ENCODE results near the gene TMPRSS11F.
"Not testable (repeated sequence)": the region's sequence is repeated elsewhere in the genome, so short reads cannot be mapped to it uniquely, and the experiment has no call there.

Gene TMPRSS11F

DNA sequence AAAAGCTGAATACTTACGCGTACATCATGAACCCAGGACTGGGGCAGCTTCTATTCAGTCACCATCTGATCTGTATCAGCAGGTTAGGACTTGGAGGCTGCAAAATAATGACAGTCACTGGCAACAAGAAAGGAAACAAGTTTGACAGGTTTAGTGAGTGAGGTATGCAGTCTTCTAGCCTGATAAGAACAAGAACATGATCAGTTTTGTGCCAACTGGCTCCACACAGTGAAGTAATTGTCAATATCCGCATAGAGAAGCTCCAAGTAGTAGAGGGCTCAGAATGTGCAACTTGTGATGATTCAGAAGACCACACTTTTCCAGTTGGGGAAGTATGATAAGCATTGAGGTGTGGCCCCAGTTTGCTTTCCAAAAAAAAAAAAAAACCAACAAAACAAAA, at the start of gene TMPRSS11F:
Gene TMPRSS11F (minus strand): TSS at position 77 of the 400 bp plus-strand sequence. CDS start 49 bp downstream, at position 28.
- no peak for DNase-seq

DNA sequence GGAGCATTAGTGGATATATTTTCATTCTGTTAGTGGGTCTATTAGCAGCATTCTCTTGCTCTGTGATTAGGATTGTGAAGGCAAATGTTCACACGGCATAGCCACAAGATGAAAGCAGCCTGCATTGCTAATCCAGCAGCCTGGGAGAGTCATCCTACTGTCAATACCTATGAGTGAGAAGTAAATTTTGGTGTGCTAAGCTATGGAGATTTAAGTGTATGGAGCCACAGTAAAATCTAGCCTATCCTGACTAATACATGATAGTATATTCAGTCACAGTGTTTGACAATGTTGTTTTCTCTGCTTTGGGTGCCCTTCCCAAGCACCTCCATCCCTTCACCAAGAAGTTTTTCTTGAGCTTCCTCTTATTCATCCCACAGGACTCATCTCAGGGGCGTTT, 47.2 kb upstream of the TMPRSS11F start:
- no peak for DNase-seq

DNA sequence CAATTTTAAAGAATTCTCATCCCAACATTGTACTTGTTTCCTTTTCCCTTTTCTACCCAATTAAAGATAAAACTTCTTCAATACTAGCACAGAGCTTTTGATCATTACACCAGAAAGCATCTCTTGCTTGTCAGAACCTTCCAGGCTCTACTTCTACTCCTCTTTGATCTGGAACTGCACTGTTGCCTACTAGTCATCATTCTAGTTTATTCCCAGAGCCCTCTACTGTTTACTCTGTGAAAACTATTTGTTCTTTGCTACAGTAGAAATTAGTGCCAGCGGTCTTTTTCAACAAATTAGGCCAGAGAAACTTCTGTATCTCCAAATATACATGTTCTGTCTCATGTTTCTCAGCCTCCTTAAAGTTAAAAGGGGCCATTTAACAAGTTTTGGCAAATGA, 46.8 kb upstream of the TMPRSS11F start:
- no peak for DNase-seq

DNA sequence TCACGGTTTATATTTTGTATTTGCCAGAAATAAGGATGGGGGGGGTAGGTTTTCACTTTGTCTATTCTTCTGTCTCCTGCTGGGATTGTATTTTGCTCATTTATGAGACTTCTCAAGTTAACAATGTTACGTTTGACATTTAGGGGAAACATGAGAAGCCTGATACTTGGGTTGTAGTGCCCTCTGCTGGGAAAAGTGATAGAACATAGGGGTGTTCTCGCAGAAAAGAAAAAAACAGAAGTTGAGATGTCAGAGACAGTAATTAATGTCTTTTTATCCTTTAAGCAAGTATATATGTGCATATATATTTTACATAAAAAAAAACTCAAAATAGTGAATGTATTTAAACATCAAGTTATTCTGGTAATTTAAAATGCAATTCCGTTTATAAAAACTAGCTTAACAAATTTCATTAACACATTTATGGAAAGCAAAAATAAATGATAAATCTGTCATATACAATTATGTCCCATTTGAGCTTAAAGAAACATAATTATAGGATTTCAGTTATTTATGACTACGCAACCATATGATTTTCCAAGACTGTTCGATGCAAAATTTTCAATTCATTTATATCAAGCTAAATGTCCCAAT, 46.0 kb upstream of the TMPRSS11F start:
- DNase-seq = no peak

DNA sequence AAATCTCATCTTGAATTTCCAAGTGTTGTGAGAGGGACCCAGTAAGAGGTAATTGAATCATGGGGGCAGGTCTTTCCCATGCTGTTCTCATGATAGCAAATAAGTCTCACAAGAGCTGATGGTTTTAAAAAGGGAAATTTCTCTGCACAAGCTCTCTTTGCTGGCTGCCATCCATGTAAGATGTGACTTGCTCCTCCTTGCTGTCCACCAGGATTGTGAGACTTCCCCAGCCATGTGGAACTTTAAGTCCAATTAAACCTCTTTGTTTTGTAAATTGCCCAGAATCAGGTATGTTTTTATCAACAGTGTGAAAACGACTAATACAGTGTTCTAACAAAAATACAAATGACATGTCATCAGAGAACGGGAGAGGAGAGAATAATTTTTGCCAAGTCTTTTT, 44.7 kb upstream of the TMPRSS11F start:
- not testable (repeated sequence) for DNase-seq

DNA sequence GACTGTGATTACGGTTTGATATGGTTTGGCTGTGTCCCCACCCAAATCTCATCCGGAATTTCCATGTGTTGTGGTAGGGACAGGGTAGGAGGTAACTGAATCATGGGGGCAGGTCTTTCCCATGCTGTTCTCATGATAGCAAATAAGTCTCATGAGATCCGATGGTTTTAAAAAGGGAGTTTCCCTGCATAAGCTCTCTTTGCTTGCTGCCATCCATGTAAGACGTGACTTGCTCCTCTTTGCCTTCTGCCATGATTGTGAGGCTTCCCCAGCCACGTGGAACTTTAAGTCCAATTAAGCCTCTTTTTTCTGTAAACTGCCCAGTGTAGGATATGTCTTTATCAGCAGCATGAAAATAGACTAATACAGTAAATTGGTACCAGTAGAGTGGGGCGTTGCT, 42.5 kb upstream of the TMPRSS11F start:
- DNase-seq = not testable (repeated sequence)

DNA sequence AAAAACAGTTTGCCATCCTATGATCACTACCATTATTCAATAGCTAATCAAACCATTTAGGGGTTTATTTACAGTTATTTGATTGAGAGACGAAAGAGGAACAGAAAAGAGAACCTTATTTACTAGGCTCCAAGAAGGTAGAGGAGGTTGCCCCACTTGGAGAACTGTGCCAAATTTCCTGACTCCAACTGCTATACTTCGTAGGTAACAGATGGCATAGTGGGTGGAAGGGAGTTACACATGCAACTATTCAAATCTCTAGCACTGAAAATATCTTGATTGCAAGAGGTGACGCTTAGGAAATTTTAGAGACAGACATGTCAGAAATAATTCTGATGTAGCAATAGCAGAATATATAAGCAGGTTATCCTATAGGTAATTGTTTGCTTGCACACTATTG, 38.0 kb upstream of the TMPRSS11F start:
- DNase-seq = no peak

DNA sequence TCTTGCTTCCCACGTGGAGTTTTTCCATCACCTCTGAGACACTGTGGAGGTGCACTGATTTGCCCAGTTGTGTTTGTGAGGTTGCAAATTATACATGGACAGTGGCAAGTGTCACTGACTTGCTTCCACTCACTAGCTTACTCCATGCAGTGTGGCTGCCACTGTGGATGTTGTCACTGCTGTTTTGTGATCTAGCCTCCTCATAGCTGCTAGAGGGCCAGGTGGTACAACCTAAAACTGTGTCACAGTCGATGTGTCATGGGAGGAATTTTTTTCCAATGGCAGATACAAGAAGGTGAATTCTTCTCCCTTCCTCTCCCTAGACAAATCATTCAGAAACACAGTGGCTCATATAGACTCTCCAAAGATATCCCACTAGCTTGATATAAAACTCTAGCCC, 37.5 kb upstream of the TMPRSS11F start:
- no peak for DNase-seq

DNA sequence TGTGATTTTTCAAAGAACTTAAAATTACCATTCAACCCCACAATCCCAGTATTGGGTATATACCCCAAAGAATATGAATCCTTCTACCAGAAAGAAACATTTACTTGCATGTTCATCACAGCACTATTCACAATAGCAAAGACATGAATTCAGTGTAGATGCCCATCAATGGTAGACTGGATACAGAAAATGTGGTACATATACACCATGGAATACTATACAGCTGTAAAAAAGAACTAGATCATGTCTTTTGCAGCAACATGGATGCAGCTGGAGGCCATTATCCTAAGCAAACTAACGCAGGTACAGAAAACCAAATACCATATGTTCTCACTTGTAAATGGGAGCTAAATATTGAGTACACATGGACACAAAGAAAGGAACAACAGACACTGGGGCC, 34.1 kb upstream of the TMPRSS11F start:
- DNase-seq = no peak

DNA sequence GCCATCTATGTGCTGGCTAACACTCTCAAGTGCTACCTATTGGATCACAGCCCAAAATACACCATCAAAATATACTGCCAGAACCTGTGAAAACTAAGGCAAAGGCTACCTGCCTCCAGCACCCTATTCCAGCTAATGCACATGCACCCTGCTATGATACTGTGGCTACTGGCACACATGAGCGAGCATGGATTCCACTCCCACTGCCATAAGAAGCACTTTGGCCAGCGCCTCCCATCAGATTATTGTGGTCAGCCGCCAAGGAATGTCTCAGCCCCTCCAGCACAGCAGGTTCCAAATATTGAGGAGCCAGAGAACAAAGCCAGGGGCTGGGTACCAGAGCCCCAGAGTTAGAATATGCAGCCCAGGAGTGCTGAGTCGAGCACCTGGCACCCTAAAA, 32.5 kb upstream of the TMPRSS11F start:
- no peak for DNase-seq

DNA sequence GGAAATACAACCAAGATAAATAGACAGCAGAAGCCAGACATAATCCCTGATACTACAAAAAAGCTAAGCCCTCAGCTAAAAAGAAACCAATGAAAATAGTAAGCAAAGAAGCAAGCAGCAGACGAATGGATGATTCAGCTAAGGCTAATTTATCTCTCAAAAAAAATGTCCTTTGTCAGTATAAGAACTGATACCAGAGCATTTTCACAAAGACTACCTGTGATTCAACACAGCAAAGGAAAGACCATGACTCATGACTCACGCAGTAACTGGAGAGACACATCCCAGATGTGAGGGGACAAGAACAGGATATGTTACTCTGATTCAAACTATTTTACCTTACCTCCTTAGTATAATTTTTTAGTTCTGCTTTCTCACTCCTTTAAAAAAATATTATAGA, 22.7 kb upstream of the TMPRSS11F start:
- DNase-seq = no peak

DNA sequence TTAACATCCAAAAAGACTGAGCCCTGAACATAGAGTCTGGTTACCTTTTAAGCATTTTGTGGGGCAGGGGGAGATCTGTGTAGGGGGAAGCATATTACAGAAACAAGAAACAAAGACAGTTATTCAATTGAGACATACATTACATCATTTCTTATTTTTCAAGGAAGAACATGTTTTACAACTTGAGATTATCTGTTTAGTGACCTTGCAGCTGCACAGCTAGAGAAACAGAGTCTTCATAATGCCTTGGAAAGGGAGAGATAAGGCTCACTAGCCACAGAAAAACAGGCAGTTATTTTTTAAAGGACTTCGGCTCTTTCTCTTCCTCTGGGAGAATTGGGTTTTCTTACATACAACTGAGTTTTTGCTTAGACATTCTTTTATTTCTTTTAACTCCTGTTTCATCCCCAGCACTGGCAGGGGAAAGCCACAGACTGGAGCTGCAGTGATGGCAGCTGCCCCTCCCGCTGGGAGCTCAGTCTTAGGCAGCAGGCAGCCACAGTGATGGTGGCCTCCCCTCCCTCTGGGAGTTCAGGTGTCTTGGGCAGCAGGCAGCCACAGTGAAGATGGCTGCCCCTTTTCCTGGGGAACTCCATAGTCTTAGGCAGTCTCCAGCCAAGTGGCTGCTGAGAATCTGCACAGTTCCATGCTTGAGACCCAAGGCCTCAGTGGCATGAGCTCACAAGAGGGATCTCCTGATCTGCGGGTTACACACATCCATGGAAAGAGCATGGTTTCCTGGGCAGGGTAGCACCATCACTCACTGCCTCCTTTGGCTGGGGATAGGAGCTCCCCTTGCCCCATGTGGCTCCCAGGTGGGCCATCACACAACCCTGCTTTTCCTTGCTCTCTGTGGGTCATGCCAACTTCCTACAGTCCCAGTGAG, 19.4 kb upstream of the TMPRSS11F start:
- no peak for DNase-seq

DNA sequence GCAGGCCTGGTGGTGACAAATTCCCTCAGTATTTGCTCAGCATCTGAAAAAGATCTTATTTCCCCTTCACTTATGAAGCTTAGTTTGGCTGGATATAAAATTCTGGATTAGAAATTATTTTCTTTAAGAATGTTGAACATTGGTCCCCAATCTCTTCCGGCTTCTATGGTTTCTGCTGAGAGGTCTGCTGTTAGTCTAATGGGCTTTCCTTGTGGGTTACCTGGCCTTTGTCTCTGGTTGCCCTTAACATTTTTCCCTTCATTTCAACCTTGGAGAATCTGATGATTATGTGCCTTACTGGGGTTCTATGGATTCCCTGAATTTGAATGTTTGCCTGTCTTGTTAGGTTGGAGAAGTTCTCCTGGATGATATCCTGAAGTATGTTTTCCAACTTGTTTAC, 17.4 kb upstream of the TMPRSS11F start:
- DNase-seq = no peak

DNA sequence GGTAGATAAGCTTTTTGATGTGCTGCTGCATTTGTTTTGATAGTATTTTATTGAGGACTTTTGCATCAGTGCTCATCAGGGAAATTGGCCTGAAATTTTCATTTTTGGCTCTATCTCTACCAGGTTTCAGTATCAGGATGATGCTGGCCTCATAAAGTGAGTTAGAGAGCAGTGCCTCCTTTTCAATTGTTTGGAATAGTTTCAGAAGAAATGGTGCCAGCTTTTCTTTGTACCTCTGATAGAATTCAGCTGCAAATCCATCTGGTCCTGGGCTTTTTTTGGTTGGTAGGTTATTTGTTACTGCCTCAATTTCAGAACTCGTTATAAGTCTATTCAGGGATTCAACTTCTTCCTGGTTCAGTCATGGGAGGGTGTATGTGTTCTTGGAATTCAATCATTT, 15.6 kb upstream of the TMPRSS11F start:
- no peak for DNase-seq

DNA sequence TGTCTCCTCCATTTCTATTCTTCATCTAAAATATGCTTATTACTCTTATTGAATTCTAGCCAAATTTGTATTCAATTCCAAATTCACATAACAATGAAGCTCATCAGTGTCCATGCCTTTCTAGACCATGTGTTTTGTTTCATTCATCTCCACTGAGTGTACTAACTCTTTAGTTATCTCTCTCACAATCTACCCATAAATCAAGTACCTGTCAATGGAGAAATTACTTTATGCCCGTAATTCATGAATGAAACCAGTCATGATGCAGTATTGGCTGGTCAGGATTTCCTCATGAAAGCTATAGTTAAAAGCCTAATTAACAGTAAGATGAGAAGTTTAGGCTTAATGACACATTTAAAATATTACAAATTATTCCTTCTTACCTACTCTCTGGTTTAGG, 12.2 kb upstream of the TMPRSS11F start:
- no peak for DNase-seq

DNA sequence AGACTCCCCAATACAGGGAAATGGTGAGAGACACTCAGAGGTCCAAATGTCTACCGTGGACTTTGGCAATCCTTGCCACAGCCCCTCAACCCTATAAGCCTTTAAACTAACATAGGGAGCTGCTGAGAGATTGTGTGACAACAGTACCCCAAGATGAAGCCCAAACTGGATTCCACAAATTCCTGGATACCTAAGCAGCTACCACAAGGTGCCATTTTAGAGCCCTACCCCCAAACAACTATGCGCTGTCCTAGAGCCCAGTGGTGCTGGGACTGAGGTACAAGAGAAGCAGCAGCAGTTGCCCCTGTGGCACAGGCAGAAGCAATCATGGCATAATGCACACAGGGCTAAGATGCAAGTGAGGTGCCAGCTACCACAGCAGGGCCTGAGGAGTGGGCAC, 2.7 kb upstream of the TMPRSS11F start:
- no peak for DNase-seq

DNA sequence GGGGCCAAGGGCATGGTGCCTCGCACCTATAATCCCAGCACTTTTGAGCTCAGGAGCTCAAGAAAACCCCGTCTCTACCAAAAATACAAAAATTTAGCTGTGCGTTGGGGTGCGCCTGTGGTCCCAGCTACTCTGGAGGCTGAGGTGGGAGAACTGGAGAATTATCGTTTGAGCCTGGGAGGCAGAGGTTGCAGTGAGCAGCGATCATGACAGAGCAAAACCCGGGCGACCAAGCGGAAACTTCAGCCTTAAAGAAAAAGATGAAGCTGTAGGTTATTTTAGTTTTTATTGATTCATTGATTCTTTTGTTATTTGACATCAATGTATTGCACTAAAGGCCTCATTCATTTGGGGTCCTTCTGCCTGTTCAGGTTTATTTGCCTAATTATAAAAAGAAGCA, 5.4 kb downstream of the TMPRSS11F start:
- no peak for DNase-seq

DNA sequence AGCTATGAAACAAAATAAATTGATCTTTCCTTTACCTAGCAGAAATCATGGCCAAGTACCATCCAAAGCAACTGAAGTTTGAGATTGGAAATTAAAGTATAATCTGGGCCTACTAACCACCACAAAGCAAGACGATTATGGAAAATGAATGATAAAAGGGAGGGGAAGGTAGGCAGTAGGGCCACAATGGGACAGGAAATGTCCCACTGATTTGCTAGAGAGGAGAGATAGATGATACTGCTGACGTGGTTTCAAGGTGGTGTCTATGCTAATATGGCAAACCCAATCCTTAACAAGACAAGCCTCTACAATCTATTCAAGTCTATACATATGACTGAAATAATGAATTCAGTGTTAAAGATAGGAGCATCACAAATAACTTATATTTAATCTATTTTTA, 6.1 kb downstream of the TMPRSS11F start:
- no peak for DNase-seq

DNA sequence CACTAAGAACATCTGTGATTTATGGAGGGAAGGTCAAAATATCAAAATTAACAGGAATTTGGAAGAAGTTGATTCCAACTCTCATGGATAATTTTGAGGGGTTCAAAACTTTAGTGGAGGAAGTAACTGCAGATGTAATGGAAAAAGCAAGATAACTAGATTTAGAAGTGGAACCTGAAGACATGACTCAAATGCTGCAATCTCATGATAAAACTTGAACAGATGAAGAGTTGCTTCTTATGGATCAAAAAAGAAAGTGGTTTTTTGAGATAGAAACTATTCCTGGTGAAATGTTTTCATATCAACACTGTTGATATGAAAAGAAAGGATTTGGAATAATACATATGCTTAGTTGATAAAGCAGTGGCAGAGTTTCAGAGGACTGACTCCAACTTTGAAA, 9.7 kb downstream of the TMPRSS11F start:
- DNase-seq = no peak

DNA sequence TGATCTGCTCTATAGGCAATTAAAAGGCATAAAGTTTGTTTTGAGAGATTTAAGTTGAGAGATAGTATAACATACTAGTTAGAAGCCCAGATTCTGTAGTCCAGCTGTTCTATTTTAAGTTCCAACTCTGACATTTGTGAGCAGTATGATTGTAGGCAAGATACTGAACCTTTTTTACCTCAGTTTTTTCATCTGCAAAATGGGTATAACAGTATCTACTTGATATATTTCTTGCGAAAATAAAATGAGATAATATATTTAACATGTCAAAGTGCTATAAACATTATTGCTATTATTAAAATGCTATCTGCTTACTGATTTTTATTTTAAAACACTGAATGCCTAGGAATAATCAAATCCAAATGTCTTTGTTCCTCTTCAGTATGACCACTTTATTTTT, 19.2 kb downstream of the TMPRSS11F start:
- no peak for DNase-seq

DNA sequence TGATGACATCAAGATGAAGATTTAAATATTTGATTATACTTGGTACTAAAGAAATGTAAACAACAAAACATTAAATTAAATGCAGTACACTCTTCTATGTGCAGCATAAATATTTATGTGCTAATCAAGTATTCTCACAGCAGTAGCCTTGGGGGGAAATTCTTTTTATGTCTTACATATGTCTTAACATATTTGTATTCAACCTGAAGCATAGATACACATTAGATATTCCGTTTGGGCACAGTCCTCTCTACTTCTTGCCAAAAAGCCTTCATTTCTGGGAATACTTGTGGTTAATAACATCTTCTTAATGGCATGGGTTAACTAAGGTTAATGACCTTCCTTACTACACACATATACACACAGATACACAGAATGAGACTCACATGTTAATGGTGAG, 19.8 kb downstream of the TMPRSS11F start:
- no peak for DNase-seq

DNA sequence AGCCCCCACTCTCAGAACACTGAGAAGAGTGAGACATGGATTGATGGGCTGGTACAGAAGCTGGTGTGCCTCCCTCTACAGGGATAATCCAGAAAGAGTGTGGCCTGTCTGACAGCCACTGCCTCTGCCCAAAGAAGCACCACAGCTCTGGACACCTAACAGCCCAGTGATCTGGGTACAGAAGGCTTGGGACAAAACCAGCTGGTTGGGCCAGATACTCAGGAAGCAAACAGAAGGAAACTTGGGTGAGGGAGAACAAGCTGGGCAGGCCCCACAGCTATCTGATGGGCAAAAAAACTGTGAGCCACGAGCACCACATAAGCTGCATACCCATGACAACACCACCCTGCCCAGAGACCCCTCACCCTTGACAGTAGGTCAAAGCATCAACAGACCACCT, 46.9 kb downstream of the TMPRSS11F start:
- DNase-seq = no peak

DNA sequence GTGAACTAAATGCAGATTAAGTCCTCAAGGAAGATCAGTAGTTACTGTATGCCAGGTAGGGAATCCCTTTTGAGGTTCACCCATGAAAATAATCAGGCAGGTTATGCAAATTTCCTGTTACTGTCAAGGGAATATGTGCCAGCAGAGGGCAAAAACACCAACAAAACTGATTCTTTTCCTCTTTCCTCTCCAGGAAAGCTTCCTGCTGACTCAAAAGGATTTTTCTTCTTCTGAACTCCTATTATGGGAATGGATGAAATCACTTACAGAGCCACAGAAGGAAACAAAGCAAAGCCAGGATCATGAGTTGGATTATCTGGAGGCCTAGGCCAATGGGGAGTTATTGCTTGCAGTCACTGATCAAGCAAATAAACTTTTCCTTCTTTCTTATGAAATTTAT, 49.7 kb downstream of the TMPRSS11F start:
- no peak for DNase-seq

DNA sequence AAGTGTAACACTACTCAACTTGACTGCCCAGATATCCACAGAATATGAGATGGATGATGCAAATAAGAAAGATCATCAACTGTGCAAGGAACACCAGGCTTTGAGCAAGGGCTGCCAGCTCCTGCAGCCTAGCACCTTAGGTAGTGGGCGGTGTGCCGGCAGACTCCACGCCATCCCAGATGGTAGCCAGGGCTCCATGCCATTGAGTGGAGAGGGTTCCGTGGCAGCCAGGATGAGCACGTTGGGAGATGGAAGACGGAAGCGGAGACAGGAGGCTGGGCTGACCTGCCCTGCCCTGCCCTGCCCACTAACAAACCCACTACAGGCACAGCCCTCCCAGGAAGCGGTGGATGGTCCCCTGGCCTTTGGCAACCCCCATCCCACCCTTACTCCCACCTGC, 51.9 kb downstream of the TMPRSS11F start:
- DNase-seq = no peak

DNA sequence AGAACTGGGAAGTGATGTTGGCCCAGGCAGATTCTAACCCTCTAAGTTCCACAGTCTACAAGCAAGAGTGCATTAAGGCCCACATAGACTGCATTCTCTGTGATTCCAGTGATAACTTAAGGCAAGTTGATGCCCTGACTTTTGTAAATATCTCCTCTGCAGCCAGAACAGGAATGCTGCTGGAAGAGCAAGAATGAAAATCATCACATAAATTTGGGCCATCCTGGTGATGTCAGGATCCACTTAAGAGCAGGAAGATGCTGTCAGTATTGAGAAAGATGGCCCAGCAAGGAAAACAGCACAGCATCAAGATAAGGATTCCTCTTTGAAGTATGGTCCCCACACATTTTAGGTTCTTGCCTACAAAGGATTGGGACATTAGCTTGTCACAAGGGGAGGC, 52.4 kb downstream of the TMPRSS11F start:
- no peak for DNase-seq
